Pancreas (tissue), 10 donors: ENCODE measurements around the gene SLIT3. TPM values are rescaled to one million over a fixed set of nuclear protein-coding genes. Genes with fewer than 3 reads are reported as not detected.

Experiments
- ATAC-seq, 4 donors: fragments of 200-7000 bp; cut with Tn5 transposase; one replicate each; pipeline versions ENCODE4 v1.8.0 to v1.9.1; 2020; ENCODE audit warnings: mild to moderate bottlenecking in 4 of 4, moderate library complexity in 4 of 4
- DNase-seq, 6 donors: peaks; one replicate each; pipeline ENCODE4 v3.0.0-alpha.2; 2020
- FAIRE-seq: peaks from 2 replicates; lab custom pipeline; 2012; peaks lifted over from hg19 to GRCh38; lab: Jason Lieb, UNC
- H3K27ac ChIP-seq, 4 donors: fragments of 200-600 bp; sonication (generic); 1 replicate in 3 of 4; 2 replicates in 1 of 4; pipeline versions ENCODE4 v1.5.0 to v1.8.0; 2020
- H3K27me3 ChIP-seq, 4 donors: fragments of 200-600 bp; one replicate each; pipeline ENCODE4 v1.8.0; 2021
- H3K36me3 ChIP-seq, 3 donors: fragments of 200-600 bp; sonication (generic) in 1 of 3; one replicate each; pipeline versions ENCODE4 v1.5.0 to v1.8.0; 2020 to 2021
- H3K4me1 ChIP-seq, 3 donors: fragments of 200-600 bp; one replicate each; pipeline ENCODE4 v1.8.0; 2021
- H3K4me3 ChIP-seq, 4 donors: fragments of 200-600 bp; sonication (generic) in 2 of 4; one replicate each; pipeline versions ENCODE4 v1.5.0 to v1.8.0; 2020 to 2021
- H3K9me3 ChIP-seq, 4 donors: fragments of 200-600 bp; one replicate each; pipeline ENCODE4 v1.8.0; 2021
- CTCF ChIP-seq, 4 donors: fragments of 200-600 bp; sonication (generic) in 3 of 4; IDR thresholded peaks; one replicate each; pipeline versions ENCODE4 v1.5.0 to v1.8.0; 2021; ENCODE audit warnings: antibody characterized with exemption in 4 of 4
- WGBS, 2 donors: extraction: QIAGEN DNeasy Blood & Tissue Kit; methylation state at CpG; one replicate each; pipeline ENCODE4 v1.1.7; 2013; 5-methylcytosine and 5-hydroxymethylcytosine counted together
- intact Hi-C, 3 donors: fragments of 100-400 bp; cut with DNase I; formaldehyde crosslinking; loops; one replicate each; pipeline versions ENCODE4 v1.11.1 to v1.14.2; 2022
- polyA plus RNA-seq, 2 donors: library from polyadenylated mRNA; stranded (reverse); fragments of 200-250 nt; gene quantifications; one replicate each; pipeline ENCODE4 v1.2.3, GENCODE V29; 2013
- total RNA-seq, 6 donors: library from RNA; stranded (reverse); fragmentation: NEBNext Ultra II Directional in 4 of 6; extraction: Animal tissue kit (Norgen Biotek cat#: 25700) in 4 of 6; gene quantifications; one replicate each; pipeline versions ENCODE4 v1.2.1 to v1.2.4, GENCODE V29; 2021 to 2023
- donor health status: healthy with polysubstance abuse.
- donor health status: DM: no; HTN: no; CAD: no; lungs with moderate emphysema.
- donor health status: DM: no; HTN: no; CAD: no.
- donor health status: control.
- donor health status: control.
- donor health status: Bipolar disorder and iron deficiency.
- donor health status: DM: yes; HTN: yes; CAD: no.
- donor health status: DM: no; HTN: no; CAD: no.
- donor health status: DM: no; HTN: no; CAD: no.
- donor health status: DM: yes; HTN: yes; CAD: no.

The SLIT3 gene
- total and polyA plus RNA-seq, 8 donors = 1.1 to 11.4 (median 2.1) TPM

GRCh38 chr5:168874713-168875380 is 426.1 kb downstream of the SLIT3 start:
- Histone ChIP-seq H3K4me1 (peaks cover 0 to 9% (median 5%) of the 10 kb centered on the region in 3 donors), H3K36me3 (no peaks in the 10 kb centered on the region), H3K27me3 (no peaks in the 10 kb centered on the region), H3K9me3 (no peaks in the 10 kb centered on the region), H3K27ac (no peak overlapping the region), H3K4me3 (no peak overlapping the region)
- DNase-seq (no peak), ATAC-seq (no peak), FAIRE-seq (no peak)
- TF ChIP-seq CTCF (IDR thresholded peaks at IDR 0.05) = no peak
- intact Hi-C loops = no loop called here
- WGBS, 2 donors = 63 to 64% methylated on average over 6 of the region's 6 CpGs

GRCh38 chr5:168872246-168872645 is 428.7 kb downstream of the SLIT3 start:
- Histone ChIP-seq H3K4me1 (peaks cover 0 to 2% (median 0%) of the 10 kb centered on the region in 3 donors), H3K4me3 (no peak overlapping the region), H3K36me3 (no peaks in the 10 kb centered on the region), H3K9me3 (no peaks in the 10 kb centered on the region), H3K27me3 (no peaks in the 10 kb centered on the region), H3K27ac (no peak overlapping the region)
- no peak for TF ChIP-seq CTCF (IDR thresholded peaks at IDR 0.05)
- no peak for DNase-seq
- intact Hi-C loops = no loop called here
- no peak for FAIRE-seq
- 41 to 56% methylated on average over 3 of the region's 3 CpGs for WGBS, 2 donors
- no peak for ATAC-seq

- FAIRE-seq (no peak), ATAC-seq (no peak), DNase-seq (no peak)
- no peaks in the 10 kb centered on the region for H3K27me3 ChIP-seq
- H3K4me3 ChIP-seq = no peak overlapping the region
- WGBS, 2 donors = 66 to 80% methylated on average over 9 of the region's 9 CpGs
- H3K9me3 ChIP-seq = no peaks in the 10 kb centered on the region
- no peaks in the 10 kb centered on the region for H3K36me3 ChIP-seq
- H3K27ac ChIP-seq = no peak overlapping the region
- no peak for TF ChIP-seq CTCF (IDR thresholded peaks at IDR 0.05)
- no peaks in the 10 kb centered on the region for H3K4me1 ChIP-seq
- intact Hi-C loops = no loop called here
These were observed 430.0 kb downstream of the SLIT3 start for GRCh38 chr5:168870910-168871309.

GRCh38 chr5:168869615-168870227 is 431.2 kb downstream of the SLIT3 start:
- no peak for ATAC-seq
- Histone ChIP-seq H3K27ac (no peak overlapping the region), H3K9me3 (no peaks in the 10 kb centered on the region), H3K4me3 (no peak overlapping the region), H3K27me3 (no peaks in the 10 kb centered on the region), H3K36me3 (no peaks in the 10 kb centered on the region), H3K4me1 (no peaks in the 10 kb centered on the region)
- no peak for TF ChIP-seq CTCF (IDR thresholded peaks at IDR 0.05)
- WGBS, 2 donors = 76 to 84% methylated on average over 12 of the region's 12 CpGs
- intact Hi-C loops = no loop called here
- DNase-seq = no peak
- FAIRE-seq = no peak

- TF ChIP-seq CTCF (IDR thresholded peaks at IDR 0.05) = no peak
- ATAC-seq (no peak), DNase-seq (no peak), FAIRE-seq (no peak)
- H3K27me3 ChIP-seq = no peaks in the 10 kb centered on the region
- no peak overlapping the region for H3K4me3 ChIP-seq
- WGBS, 2 donors = 80 to 88% methylated on average over 4 of the region's 4 CpGs
- intact Hi-C loops = no loop called here
- no peaks in the 10 kb centered on the region for H3K36me3 ChIP-seq
- H3K9me3 ChIP-seq = no peaks in the 10 kb centered on the region
- no peak overlapping the region for H3K27ac ChIP-seq
- no peaks in the 10 kb centered on the region for H3K4me1 ChIP-seq
These were observed 433.7 kb downstream of the SLIT3 start for GRCh38 chr5:168867241-168867640.
